HepG2 (cell line): ENCODE measurements around the gene TCAIM. TPM values are rescaled to one million over a fixed set of nuclear protein-coding genes. Genes with fewer than 3 reads are reported as not detected.

Experiments
- BATF2 ChIP-seq: sonication (generic); formaldehyde crosslinking; IDR thresholded peaks from 2 replicates; pipeline ENCODE4 v1.8.0; 2022; ENCODE audit warnings: mild to moderate bottlenecking, missing genetic modification reagents, moderate library complexity
- BCLAF1 ChIP-seq: fragments of 450-650 bp; IDR thresholded peaks from 2 replicates; pipeline ENCODE4 v1.6.1; 2017; ENCODE audit warnings: mild to moderate bottlenecking
- CHD4 ChIP-seq: fragments of 200-600 bp; sonication (generic); IDR thresholded peaks from 2 replicates; pipeline ENCODE4 v1.7.0; 2017; ENCODE audit warnings: mild to moderate bottlenecking, low read length, borderline replicate concordance
- DBP ChIP-seq: sonication (generic); formaldehyde crosslinking; IDR thresholded peaks from 2 replicates; pipeline ENCODE4 v1.4.0; 2020; ENCODE audit warnings: missing genetic modification reagents; ENCODE audit errors: not compliant biosample characterization
- GFI1 ChIP-seq: sonication (generic); formaldehyde crosslinking; IDR thresholded peaks from 2 replicates; pipeline ENCODE4 v1.5.0; 2020; ENCODE audit warnings: missing genetic modification reagents, mild to moderate bottlenecking, borderline replicate concordance
- GPBP1L1 ChIP-seq: sonication (generic); formaldehyde crosslinking; IDR thresholded peaks from 2 replicates; pipeline ENCODE4 v1.5.0; 2020; ENCODE audit warnings: mild to moderate bottlenecking, missing genetic modification reagents
- HMGXB4 ChIP-seq, 2 experiments: sonication (generic) in 1 of 2; formaldehyde crosslinking in 1 of 2; IDR thresholded peaks; 2 replicates each; pipeline versions ENCODE4 v1.4.0 to v1.6.1; 2018 to 2020; ENCODE audit warnings: missing genetic modification reagents in 2 of 2, borderline replicate concordance in 1 of 2, low read depth in 1 of 2, mild to moderate bottlenecking in 1 of 2, missing biosample characterization in 1 of 2
- KLF9 ChIP-seq: IDR thresholded peaks from 2 replicates; pipeline ENCODE4 v1.6.1; 2016; ENCODE audit warnings: low read depth
- MAZ ChIP-seq, 2 experiments: sonication (generic) in 1 of 2; formaldehyde crosslinking in 1 of 2; IDR thresholded peaks; 2 replicates each; pipeline versions ENCODE4 v1.5.0 to v1.6.1; 2012 to 2020; ENCODE audit warnings: low read depth in 2 of 2, mild to moderate bottlenecking in 2 of 2, borderline replicate concordance in 1 of 2, improper control_type of control experiment in 1 of 2, low read length in 1 of 2, missing genetic modification reagents in 1 of 2, moderate library complexity in 1 of 2
- PCBP2 ChIP-seq: fragments of 200-400 bp; formaldehyde crosslinking; optimal IDR thresholded peaks from 2 replicates; pipeline ENCODE3; 2018; ENCODE audit warnings: low read length, low read depth; ENCODE audit not compliant: poor library complexity, severe bottlenecking
- ZNF33A ChIP-seq: sonication (generic); formaldehyde crosslinking; IDR thresholded peaks from 2 replicates; pipeline ENCODE4 v1.5.1; 2020; ENCODE audit warnings: missing genetic modification reagents, mild to moderate bottlenecking, moderate library complexity, borderline replicate concordance
- ZNF747 ChIP-seq: sonication (generic); formaldehyde crosslinking; IDR thresholded peaks from 2 replicates; pipeline ENCODE4 v1.8.1; 2023; ENCODE audit warnings: missing genetic modification reagents, mild to moderate bottlenecking, borderline replicate concordance
- ZNF749 ChIP-seq: sonication (generic); formaldehyde crosslinking; IDR thresholded peaks from 2 replicates; pipeline ENCODE4 v1.8.0; 2022; ENCODE audit warnings: mild to moderate bottlenecking, missing genetic modification reagents, moderate library complexity, borderline replicate concordance
- ZNF770 ChIP-seq: sonication (generic); formaldehyde crosslinking; IDR thresholded peaks from 2 replicates; pipeline ENCODE4 v1.5.0; 2020; ENCODE audit warnings: mild to moderate bottlenecking, missing genetic modification reagents
- ZSCAN31 ChIP-seq: sonication (generic); formaldehyde crosslinking; IDR thresholded peaks from 2 replicates; pipeline ENCODE4 v1.5.0; 2020; ENCODE audit warnings: low read depth, mild to moderate bottlenecking, missing genetic modification reagents
- polyA plus RNA-seq, 8 experiments: library from polyadenylated mRNA; depleted of rRNA in 3 of 8; stranded (reverse) in 7 of 8; unstranded in 1 of 8; fragments of >200 nt; fragmentation: Illumina TruSeq in 4 of 8; extraction: Trizol in 4 of 8; gene quantifications; 2 replicates each; pipeline versions ENCODE4 v1.2.1 to v1.2.3, GENCODE V29; 2011 to 2016; ENCODE audit warnings: low read depth in 4 of 8, missing spikeins in 1 of 8, mixed read lengths in 1 of 8; ENCODE audit not compliant: insufficient read depth in 1 of 8
- total RNA-seq, 5 experiments: library from RNA; depleted of rRNA; stranded (reverse); fragments of >200 nt; fragmentation: Illumina TruSeq; extraction: Trizol; gene quantifications; 2 replicates each; pipeline ENCODE4 v1.2.3, GENCODE V29; 2016; ENCODE audit warnings: low read depth in 1 of 5

Gene TCAIM
- total and polyA plus RNA-seq, 2 of the 13 experiments (the other 11 are each of a cell fraction or from before 2014, with no cell fraction given), result 16.9 to 22.6 TPM

- TF ChIP-seq HMGXB4 (CRISPR knock-in tag; IDR thresholded peaks at IDR 0.05; ENCODE audit: borderline replicate concordance in 1 of 2, low read depth in 1 of 2) (peak; percentile 64 to 89; a peak in 3 of 4 replicates), KLF9 (peak; percentile 92; the same call in 1 of the 2 replicates), ZNF770 (peak; percentile 57), ZNF747 (peak; percentile 98), BATF2 (peak; percentile 99), PCBP2 (no peak), BCLAF1 (no peak), ZNF33A (CRISPR knock-in tag) (peak; percentile 99), DBP (CRISPR knock-in tag) (peak; percentile 94), ZNF749 (peak; percentile 90; the same call in 1 of the 2 replicates), GPBP1L1 (CRISPR knock-in tag) (no peak), ZSCAN31 (peak; percentile 99), MAZ (IDR thresholded peaks at IDR 0.05; ENCODE audit: borderline replicate concordance, low read depth, low read length) (0 out of 2 replicates have a peak, but pooled peaks have one; percentile 56), MAZ (CRISPR knock-in tag; IDR thresholded peaks at IDR 0.05; ENCODE audit: low read depth) (peak; percentile 99), GFI1 (CRISPR knock-in tag) (peak; percentile 76), CHD4 (no peak)
These were observed at the start of gene TCAIM (continued) for GRCh38 chr3:44338010-44338827.
